NCI-H1092 (cell line): ENCODE results near the gene AFAP1.
A peak's percentile ranks its signal among the peaks of the same experiment; 100 is the strongest.

Source experiments
- DNase-seq: peaks from one replicate; lab custom pipeline; 2025; lab: John Stamatoyannopoulos, UW

Gene AFAP1

DNA sequence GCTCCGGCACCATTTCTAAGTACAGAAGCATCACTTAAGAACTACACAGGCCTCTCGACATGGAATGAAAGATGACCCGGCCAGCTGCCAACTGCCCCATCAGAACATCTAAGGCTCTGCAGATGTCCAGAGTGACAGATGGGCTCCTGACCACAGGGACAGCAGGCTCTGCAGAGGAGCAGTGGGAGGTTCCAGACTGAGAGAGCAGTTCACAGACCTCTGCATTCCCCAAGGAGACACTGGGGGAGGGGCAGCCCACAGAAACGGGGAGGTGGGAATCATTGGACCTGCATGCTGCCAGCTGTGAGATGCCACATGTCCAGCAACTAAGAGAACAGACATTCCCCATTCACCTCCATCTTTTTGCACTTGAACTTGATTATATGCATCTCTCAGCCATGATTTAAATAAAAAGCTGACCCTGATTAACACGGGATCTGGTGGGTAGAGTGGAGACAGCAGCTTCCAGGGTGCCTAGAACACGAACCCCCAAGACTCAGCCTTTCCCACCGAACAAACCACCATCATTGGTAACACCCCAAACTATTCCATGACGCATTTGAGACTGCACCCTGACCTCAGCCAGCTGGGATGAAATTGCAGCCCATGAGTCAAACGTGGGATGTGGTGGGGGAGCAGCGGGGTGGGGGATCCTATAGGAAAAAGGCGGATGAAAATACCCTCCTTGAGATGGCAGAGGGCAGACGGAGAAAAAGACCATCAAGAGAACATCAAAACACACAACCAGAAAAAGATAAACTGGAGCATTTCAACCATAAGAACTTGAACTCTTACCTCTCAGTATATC lies 47.2 kb downstream of the AFAP1 start:
- DNase-seq, result no peak

DNA sequence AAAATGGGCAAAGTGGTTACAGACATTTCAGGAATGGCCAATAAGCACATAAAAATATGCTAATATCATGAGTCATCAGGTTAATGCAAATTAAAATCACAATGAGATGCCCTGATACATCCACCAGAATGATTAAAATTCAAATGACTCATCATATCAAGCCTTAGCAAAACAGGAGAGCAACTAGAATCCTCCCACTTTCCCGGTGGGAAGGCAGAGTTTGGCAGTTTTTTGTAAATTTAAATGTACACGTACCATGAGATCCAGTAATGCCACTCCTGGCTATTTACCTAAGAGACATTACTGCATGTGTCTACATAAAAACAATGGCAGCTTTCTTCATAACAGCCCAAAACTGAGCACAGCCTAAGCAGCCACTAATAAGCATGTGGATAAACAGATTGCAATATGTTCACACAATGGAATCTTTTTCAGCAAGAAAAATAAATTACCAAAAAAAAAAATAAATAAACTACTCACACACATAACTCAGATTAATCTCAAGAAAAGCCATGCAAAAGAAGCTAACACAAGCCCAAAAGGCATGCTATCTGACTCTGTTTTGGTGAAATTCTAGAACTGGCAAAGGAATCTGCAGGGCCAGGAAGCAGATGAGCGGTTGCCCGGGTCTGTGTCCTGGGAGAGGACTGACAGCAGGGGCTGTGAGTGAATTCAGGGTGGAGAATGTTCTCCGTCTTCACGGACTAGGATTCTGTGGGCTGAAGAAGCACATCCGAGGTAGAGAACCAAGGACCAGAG lies 48.8 kb downstream of the AFAP1 start:
- no peak for DNase-seq

DNA sequence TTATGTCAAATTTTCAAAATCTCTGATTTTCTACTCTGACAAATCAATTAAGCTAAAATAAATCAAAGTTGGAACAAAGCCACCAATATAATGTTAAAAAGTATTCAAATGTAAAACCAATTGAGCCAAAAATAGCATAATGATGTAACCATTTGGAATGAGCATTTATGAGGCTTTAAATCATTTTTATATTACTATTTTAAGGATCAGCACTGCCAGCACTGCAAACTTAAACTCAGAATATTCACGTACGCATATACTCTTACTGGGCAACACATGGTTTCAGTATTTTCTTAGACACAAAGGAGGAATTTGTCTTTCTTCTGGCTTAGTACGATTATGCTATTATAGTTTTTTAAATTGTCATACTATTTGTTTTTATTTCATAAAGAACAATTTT lies 52.2 kb downstream of the AFAP1 start:
- no peak for DNase-seq

DNA sequence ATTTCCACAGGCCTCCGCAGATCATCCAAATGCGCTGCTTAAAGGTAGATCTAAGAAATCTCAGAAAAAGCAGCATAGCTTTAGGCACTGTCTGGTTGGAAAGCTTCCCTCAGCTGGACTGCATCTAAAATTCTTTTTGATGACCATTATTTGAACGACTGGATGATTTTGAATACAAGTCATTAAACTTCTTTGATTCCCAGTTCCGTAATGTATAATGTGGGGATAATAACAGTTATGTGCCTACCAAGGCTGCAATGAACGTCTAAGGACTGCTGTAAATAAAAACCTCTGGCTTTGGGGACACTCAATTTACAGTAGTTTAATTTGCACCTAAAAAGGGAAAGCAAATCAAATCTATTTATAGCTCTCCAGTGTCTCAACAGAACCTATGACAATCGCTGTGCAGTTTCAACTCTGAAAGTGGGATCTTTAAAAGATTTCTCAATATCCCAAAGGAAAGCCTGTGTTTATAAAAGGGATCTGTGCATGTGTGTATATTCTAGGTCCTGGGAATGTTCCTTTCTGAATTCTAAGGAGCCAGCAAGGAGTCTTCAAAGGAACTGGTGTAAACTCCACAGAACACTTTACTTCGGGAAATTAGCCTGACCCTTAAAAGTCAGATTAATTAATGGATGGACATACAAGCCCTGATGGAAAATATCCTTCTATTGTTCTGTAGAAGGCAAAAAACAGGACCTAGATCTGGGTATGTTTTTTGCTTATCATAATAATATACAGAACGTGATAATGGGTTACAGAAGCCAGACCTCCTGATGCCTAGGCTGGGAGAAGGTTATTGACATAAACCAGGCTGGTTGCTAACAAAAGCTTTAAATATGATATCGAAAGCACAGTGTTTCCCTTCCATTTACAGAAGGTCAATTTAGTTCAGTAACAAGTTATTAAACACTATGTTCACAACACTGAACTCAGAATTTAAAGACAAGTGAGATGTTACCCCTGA lies 53.4 kb downstream of the AFAP1 start:
- no peak for DNase-seq

GRCh38 chr4:7885216-7886006 lies 54.2 kb downstream of the AFAP1 start:
- no peak for DNase-seq

- no peak for DNase-seq
These were observed 59.0 kb downstream of the AFAP1 start for GRCh38 chr4:7880683-7881082.

DNA sequence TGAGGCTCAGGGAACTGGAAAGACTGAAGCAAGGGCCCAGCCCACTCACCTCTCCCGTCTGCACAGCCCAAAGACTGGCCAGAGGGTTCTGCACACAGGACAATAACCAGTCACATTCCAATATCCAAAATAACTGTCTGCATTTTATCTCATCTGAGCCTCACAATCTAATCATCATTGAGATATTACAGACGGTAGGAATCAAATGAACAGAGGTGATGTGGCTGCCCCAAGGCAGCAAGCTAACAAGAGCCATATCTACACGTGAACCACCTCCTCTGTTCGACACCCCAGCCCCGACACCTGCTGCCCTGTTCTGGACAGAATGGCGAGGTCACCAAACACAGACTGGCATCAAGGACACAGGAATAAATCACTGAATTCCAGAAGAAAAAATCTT lies 60.5 kb downstream of the AFAP1 start:
- no peak for DNase-seq

DNA sequence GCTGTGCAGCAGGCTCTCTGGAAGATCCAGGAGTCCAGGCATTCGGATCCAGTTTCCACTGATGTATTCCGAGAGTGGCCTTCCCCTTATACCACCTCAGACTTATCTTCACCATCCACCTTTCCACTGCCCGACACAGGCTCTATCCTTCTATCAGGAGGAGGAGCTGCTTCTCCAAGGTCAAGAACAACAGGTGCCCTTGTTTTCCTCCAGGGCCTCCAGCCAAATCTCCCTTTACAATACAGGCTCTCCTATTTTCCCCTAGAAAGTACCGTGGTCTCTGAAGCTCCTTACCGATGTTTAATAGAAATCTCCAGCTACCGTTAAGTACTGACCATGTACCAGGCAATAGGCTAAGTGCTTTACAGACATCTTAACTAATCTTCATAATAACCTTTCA lies 61.3 kb downstream of the AFAP1 start:
- DNase-seq, result no peak

DNA sequence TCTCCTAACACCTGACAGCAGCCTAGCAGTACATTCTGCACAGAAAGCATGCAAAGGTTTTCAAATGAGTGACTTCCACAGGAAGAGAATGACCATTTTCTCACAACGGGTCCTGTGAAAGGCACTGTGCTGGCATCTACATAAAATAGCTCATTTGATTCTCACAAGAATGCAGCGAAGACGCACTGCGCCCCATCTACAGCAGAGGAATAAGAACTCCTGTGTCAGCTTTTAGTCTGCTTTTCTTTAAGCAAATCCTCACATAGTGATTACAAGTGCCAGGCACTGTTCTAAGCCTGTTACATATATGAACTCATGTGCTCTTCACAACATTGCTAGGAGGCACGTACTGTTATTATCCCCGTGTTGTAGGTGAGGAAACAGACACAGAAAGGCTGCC lies 62.5 kb downstream of the AFAP1 start:
- DNase-seq, result no peak

- DNase-seq, result no peak
These were observed 63.3 kb downstream of the AFAP1 start for GRCh38 chr4:7876201-7876875.

DNA sequence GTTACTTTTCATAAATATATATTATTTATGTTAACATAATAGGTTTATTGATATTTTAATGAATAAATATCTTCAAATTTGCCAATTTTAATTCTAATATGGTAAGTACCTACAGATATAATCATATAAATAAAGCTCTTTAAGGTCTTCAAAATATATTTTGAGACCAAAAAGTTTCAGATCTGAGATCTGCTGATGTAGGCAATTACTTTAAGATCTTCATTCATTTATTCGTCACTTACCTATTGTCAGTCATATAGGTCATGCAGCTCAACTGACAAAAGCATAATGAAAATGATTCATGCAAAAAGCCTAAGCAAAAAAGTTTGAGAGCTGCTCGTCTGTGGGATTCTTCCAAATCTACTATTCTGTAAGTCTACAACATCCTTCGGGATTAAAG lies 64.8 kb downstream of the AFAP1 start:
- no peak for DNase-seq

GRCh38 chr4:7873881-7874280 lies 65.8 kb downstream of the AFAP1 start:
- no peak for DNase-seq

- DNase-seq, result peak; percentile 39
These were observed 67.3 kb downstream of the AFAP1 start for GRCh38 chr4:7872264-7872771.

DNA sequence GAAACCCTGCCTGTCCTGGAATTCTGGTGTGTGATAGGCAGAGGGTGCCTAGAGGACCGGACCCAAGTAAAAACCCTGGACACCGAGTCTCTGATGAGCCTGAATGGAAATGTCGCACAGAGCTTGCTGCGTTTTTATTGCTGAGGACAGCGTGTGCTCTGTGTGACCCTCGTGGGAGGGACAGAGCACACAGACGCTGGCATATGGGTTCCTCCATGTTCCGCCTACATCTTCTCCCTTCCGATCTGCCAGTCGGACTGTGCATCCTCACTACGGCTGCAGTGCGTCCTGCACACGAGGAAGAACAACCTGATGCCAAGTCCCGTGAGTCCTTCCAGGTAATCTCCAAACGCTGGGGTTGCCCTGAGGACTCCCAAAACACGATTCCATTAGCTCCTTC lies 68.3 kb downstream of the AFAP1 start:
- no peak for DNase-seq

- no peak for DNase-seq
These were observed 70.7 kb downstream of the AFAP1 start for GRCh38 chr4:7868892-7869471.

DNA sequence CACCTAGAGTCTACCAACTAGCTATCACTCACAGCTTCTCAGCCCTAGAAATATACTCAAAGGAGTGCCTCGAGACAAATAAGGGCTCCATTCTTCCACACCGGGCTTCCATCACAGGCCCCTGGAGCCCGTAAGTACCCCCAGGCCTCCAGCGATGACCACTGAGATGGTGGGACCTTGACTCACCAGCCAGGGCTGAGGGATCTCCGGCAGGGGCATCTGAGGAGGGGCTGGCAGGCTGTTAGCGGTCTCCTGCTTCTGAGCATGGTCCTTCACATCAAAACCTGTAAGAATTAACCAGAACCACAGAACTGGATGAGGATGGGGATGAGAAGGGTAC lies 71.3 kb downstream of the AFAP1 start:
- DNase-seq, result no peak

GRCh38 chr4:7867701-7868435 lies 71.8 kb downstream of the AFAP1 start:
- DNase-seq, result no peak

DNA sequence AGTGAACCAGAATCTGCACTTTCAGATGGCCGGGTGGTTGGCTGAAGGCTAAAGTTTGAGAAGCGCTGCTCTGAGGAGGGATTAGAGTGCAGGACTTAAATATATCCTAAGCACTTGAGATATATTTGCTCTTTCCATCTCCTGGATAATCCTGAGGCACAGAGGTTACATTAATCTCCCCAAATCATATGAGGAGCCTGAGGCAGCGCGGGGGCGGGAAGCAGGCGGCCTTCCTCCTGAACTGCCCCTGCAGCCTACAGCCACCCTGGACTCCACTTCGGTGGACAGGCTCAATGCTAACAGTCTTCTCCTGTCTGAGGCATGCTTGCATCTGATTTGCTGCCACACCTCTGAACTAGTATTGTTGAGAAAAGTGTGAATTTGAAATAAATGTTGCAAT lies 72.5 kb downstream of the AFAP1 start:
- no peak for DNase-seq

DNA sequence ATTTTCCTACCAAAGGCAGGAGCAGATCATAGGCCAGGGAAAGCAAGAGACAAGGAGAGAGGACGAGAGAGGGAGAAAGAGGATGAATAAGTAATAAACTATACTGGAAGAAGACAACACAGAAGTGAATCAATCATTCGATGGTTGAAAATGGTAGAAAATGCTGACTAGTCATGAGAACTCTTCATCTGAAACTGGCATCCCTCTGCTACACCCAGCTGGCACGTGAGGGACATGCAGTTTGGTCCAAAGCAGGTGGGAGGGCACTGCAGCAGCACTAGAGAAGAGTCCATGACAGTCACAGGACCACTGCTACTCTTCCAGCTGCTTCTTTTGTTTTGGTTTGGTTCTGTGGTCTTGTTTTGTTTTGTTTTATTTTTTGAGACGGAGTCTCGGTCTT lies 74.1 kb downstream of the AFAP1 start:
- no peak for DNase-seq

DNA sequence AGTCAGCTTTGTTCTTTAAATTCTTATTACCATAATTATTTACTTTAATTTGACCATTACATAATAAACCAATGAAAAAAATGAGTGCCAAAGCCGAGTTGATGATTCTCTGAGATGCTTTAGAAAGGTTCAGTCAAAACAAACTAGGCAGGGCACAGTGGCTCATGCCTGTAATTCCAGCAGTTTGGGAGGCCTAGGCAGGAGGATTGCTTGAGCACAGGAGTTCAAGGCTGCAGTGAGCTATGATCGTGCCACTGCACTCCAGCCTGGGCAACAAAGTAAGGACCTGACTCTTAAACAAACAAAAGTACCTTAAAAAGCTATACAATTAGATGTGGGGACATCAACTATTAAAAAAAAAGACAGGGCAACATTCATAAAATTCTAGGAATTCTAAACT lies 75.0 kb downstream of the AFAP1 start:
- DNase-seq, result no peak
